GM12878 (cell line): Measurements from ENCODE around the gene MACF1. TPM values are rescaled to one million over a fixed set of nuclear protein-coding genes. Genes with fewer than 3 reads are reported as not detected.
"Not testable (repeated sequence)": the region's sequence is repeated elsewhere in the genome, so short reads cannot be mapped to it uniquely, and the experiment has no call there.

Source experiments
- ATAC-seq: fragments of 200-7000 bp; cut with Tn5 transposase; 3 replicates; pipeline ENCODE4 v1.9.1; 2020; ENCODE audit warnings: mild to moderate bottlenecking, moderate library complexity
- BruUV-seq: library from RNA; stranded (reverse); fragments of 400-500 nt; replicated peaks from 2 replicates; lab custom pipeline; 2021; lab: Mats Ljungman, UMichigan
- CTCF ChIA-PET: fragments of 300-600 bp; sonication (Branson Sonifier 250); formaldehyde crosslinking; extraction: SDS; loops from one replicate; lab custom pipeline; 2021; ENCODE audit warnings: inconsistent platforms; lab: Yijun Ruan, JAX
- POLR2A ChIA-PET: fragments of 350-600 bp; formaldehyde crosslinking; extraction: SDS; loops from one replicate; lab custom pipeline; 2021; ENCODE audit warnings: inconsistent platforms; lab: Charles Lee
- RAD21 ChIA-PET: fragments of 300-600 bp; sonication (Branson Sonifier 250); formaldehyde crosslinking; loops from one replicate; lab custom pipeline; 2023; ENCODE audit warnings: antibody characterized with exemption; ENCODE audit not compliant: unreplicated experiment; lab: Charles Lee
- SMC1A ChIA-PET: fragments of 300-600 bp; sonication (Branson Sonifier 250); formaldehyde crosslinking; loops from one replicate; lab custom pipeline; 2023; ENCODE audit not compliant: unreplicated experiment, uncharacterized antibody; lab: Charles Lee
- DNase-seq: peaks from one replicate; pipeline ENCODE4 v3.0.0-alpha.2; 2011; ENCODE audit warnings: low read depth, low spot score
- FAIRE-seq: peaks from 3 replicates; lab custom pipeline; 2011; peaks lifted over from hg19 to GRCh38; lab: Jason Lieb, UNC
- H2AFZ ChIP-seq: 2 replicates; pipeline ENCODE4 v1.6.0; 2011; ENCODE audit warnings: low read depth, low read length, control low read depth; ENCODE audit not compliant: control insufficient read depth
- H3K27ac ChIP-seq: 2 replicates; pipeline ENCODE4 v1.5.1; 2011; ENCODE audit warnings: control low read depth; ENCODE audit not compliant: control insufficient read depth, insufficient read depth
- H3K27me3 ChIP-seq, 2 experiments: replicated peaks in 1 of 2; 2 replicates each; pipeline versions ENCODE4 v1.6.0 to v1.6.1; 2011; ENCODE audit warnings: low read length in 1 of 2; ENCODE audit not compliant: control insufficient read depth in 2 of 2, insufficient read depth in 2 of 2
- H3K36me3 ChIP-seq, 2 experiments: 2 replicates each; pipeline ENCODE4 v1.5.1; 2011; ENCODE audit warnings: low read length in 1 of 2; ENCODE audit not compliant: control insufficient read depth in 2 of 2, insufficient read depth in 2 of 2
- H3K4me1 ChIP-seq: 2 replicates; pipeline ENCODE4 v1.6.1; 2011; ENCODE audit warnings: mild to moderate bottlenecking, low read length, moderate library complexity, mixed read lengths; ENCODE audit not compliant: control insufficient read depth, insufficient read depth
- H3K4me2 ChIP-seq: 2 replicates; pipeline ENCODE4 v1.6.0; 2011; ENCODE audit warnings: control low read depth; ENCODE audit not compliant: control insufficient read depth, insufficient read depth
- H3K4me3 ChIP-seq: fragments of 200-600 bp; sonication (generic); 2 replicates; pipeline ENCODE4 v1.5.1; 2016
- H3K79me2 ChIP-seq: 2 replicates; pipeline ENCODE4 v1.6.0; 2011; ENCODE audit warnings: low read length; ENCODE audit not compliant: control insufficient read depth, insufficient read depth
- H3K9ac ChIP-seq: 2 replicates; pipeline ENCODE4 v1.8.0; 2011; ENCODE audit warnings: low read length, control low read depth, mixed read lengths; ENCODE audit not compliant: control insufficient read depth, insufficient read depth
- H3K9me3 ChIP-seq: replicated peaks from 3 replicates; pipeline ENCODE4 v1.5.1; 2011; ENCODE audit warnings: mild to moderate bottlenecking, low read length; ENCODE audit not compliant: control insufficient read depth, insufficient read depth
- H4K20me1 ChIP-seq: 2 replicates; pipeline ENCODE4 v1.6.0; 2011; ENCODE audit not compliant: control insufficient read depth, insufficient read depth
- BHLHE40 ChIP-seq, 2 experiments: fragments of 450-650 bp in 1 of 2; IDR thresholded peaks; 2 replicates each; pipeline ENCODE4 v1.6.1; 2011 to 2017; ENCODE audit warnings: low read depth in 2 of 2, borderline replicate concordance in 1 of 2, improper control_type of control experiment in 1 of 2, low read length in 1 of 2, mild to moderate bottlenecking in 1 of 2
- HDAC6 ChIP-seq: fragments of 200-600 bp; sonication (generic); IDR thresholded peaks from one replicate; pipeline ENCODE4 v1.8.0; 2017; ENCODE audit warnings: antibody characterized with exemption; ENCODE audit not compliant: unreplicated experiment
- IKZF1 ChIP-seq: fragments of 450-650 bp; conservative IDR thresholded peaks from 2 replicates; pipeline ENCODE4 v1.6.1; 2017; ENCODE audit warnings: antibody characterized with exemption, mild to moderate bottlenecking
- IKZF2 ChIP-seq, 2 experiments: fragments of 450-650 bp; IDR thresholded peaks; 2 replicates each; pipeline ENCODE4 v1.6.1; 2017; ENCODE audit warnings: mild to moderate bottlenecking in 2 of 2, moderate library complexity in 2 of 2
- WGBS: methylation state at CpG from one replicate; pipeline ENCODE4 v1.1.6; 2016; ENCODE audit warnings: low lambda C conversion rate; ENCODE audit not compliant: insufficient replicate concordance, insufficient coverage; ENCODE audit errors: missing lambda C conversion rate; 5-methylcytosine and 5-hydroxymethylcytosine counted together
- in situ Hi-C: fragments of 300-500 bp; cut with MboI; formaldehyde crosslinking; loops from 9 replicates; pipeline ENCODE4 v1.14.3; 2018; ENCODE audit warnings: mixed read lengths
- intact Hi-C: fragments of 100-400 bp; cut with micrococcal nuclease; formaldehyde crosslinking; loops from one replicate; pipeline ENCODE4 v1.14.2; 2022; ENCODE audit not compliant: unreplicated experiment
- polyA plus RNA-seq, 11 experiments: library from polyadenylated mRNA; depleted of rRNA in 4 of 11; unstranded in 6 of 11; stranded (reverse) in 5 of 11; fragments of >200 nt; fragmentation: Nextera tagmentation in 4 of 11; fragmentation: Illumina TruSeq in 1 of 11; extraction: Ambion mirVana in 4 of 11; extraction: Trizol in 1 of 11; gene quantifications; 1 replicate in 1 of 11; 2 replicates in 10 of 11; pipeline versions ENCODE4 v1.2.1 to v1.2.3, GENCODE V29; 2011 to 2016; ENCODE audit warnings: inconsistent platforms in 2 of 11, missing spikeins in 2 of 11, low read depth in 1 of 11
- total RNA-seq, 4 experiments: library from RNA; depleted of rRNA in 3 of 4; stranded (reverse); fragments of >200 nt in 3 of 4; fragmentation: Illumina TruSeq in 1 of 4; extraction: Trizol in 1 of 4; gene quantifications; 2 replicates each; pipeline versions ENCODE4 v1.2.1 to v1.2.3, GENCODE V29; 2013 to 2021

Gene MACF1
- total and polyA plus RNA-seq, 10 of the 15 experiments (the other 5 are each of a cell fraction or from before 2014, with no cell fraction given): 15.5 to 201 (median 76.9) TPM

DNA sequence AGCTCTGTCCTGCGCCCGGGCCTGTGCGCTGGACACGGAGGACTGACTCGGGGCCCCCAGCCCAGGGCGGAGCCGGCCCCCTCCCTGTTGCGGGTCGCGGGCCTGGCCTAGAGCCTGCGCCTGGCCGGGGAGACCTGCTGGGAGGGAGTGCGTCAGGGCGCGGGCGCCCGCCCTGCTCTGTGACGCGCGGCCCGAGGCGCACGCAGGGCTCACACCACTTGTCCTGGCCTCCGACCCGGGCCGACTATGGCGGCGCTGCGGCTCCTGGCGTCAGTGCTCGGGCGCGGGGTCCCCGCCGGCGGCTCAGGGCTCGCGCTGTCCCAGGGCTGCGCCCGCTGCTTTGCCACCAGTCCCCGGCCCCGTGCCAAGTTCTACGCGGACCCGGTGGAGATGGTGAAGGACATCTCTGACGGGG lies 310.2 kb downstream of the MACF1 start:
- FAIRE-seq, H2AFZ ChIP-seq, in situ Hi-C loops, H3K4me3 ChIP-seq, DNase-seq, H3K27ac ChIP-seq, H3K79me2 ChIP-seq, H3K9ac ChIP-seq, H3K27me3 ChIP-seq, POLR2A ChIA-PET, H3K4me1 ChIP-seq, BruUV-seq, CTCF ChIA-PET, RAD21 ChIA-PET, intact Hi-C loops, SMC1A ChIA-PET, H3K4me2 ChIP-seq, H3K36me3 ChIP-seq, H3K9me3 ChIP-seq, H4K20me1 ChIP-seq: not testable (repeated sequence)
- ATAC-seq: peak; percentile 61
- 12% methylated on average over 27 of the region's 46 CpGs for WGBS
- peak; percentile 90 for TF ChIP-seq HDAC6

DNA sequence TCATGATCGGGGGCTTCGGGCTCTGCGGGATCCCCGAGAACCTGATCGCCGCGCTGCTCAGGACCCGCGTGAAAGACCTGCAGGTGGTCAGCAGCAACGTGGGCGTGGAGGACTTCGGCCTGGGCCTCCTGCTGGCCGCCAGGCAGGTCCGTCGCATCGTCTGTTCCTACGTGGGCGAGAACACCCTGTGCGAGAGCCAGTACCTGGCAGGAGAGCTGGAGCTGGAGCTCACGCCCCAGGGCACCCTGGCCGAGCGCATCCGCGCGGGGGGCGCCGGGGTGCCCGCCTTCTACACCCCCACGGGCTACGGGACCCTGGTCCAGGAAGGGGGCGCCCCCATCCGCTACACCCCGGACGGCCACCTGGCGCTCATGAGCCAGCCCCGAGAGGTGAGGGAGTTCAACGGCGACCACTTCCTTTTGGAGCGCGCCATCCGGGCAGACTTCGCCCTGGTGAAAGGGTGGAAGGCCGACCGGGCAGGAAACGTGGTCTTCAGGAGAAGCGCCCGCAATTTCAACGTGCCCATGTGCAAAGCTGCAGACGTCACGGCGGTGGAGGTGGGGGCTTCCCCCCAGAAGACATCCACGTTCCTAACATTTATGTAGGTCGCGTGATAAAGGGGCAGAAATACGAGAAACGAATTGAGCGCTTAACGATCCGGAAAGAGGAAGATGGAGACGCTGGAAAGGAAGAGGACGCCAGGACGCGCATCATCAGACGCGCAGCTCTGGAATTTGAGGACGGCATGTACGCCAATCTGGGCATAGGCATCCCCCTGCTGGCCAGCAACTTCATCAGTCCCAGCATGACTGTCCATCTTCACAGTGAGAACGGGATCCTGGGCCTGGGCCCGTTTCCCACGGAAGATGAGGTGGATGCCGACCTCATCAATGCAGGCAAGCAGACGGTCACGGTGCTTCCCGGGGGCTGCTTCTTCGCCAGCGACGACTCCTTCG lies 310.9 kb downstream of the MACF1 start:
- H3K36me3 ChIP-seq, H4K20me1 ChIP-seq, H3K9me3 ChIP-seq, CTCF ChIA-PET, DNase-seq, H3K79me2 ChIP-seq, RAD21 ChIA-PET, H3K9ac ChIP-seq, SMC1A ChIA-PET, H3K27me3 ChIP-seq, POLR2A ChIA-PET, in situ Hi-C loops, intact Hi-C loops, H3K4me3 ChIP-seq, H3K4me1 ChIP-seq, H3K27ac ChIP-seq, BruUV-seq: not testable (repeated sequence)
- H2AFZ ChIP-seq: peak overlapping the region; percentile 51
- 3% methylated on average over 21 of the region's 78 CpGs for WGBS
- FAIRE-seq (peak; percentile 69), ATAC-seq (peak; percentile 68)
- TF ChIP-seq BHLHE40 (IDR thresholded peaks at IDR 0.05; ENCODE audit: borderline replicate concordance in 1 of 2, low read depth in 2 of 2, low read length in 1 of 2) (peak in 1 of 2 experiments; percentile 74; a peak in 2 of 4 replicates), IKZF2 (IDR thresholded peaks at IDR 0.05) (peak; percentile 27 to 31; a peak in 2 of 4 replicates), IKZF1 (peak; percentile 44; the same call in 1 of the 2 replicates)
- 0 out of 2 replicates have a peak overlapping the region, but pooled peaks have one; percentile 25 for H3K4me2 ChIP-seq

DNA sequence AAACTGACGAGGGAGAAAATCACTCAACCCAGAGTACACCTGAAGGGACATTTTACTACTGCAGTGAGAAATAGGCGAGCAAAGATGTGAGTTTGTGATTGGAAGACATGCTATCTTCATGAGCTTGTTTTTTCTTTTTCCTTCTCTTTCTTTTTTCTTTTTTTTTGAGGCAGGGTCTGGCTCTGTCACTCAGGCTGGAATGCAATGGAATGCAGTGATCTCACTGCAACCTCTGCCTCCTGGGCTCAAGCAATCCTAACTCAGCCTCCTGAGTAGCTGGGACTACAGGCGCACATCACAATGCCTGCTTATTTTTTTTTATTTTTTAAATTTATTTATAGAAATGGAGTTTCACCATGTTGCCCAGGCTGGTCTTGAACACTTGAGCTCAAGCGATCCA lies 312.3 kb downstream of the MACF1 start:
- H4K20me1 ChIP-seq, H3K4me1 ChIP-seq, H3K36me3 ChIP-seq, FAIRE-seq, H3K79me2 ChIP-seq, DNase-seq, H3K4me2 ChIP-seq, H2AFZ ChIP-seq, H3K4me3 ChIP-seq, SMC1A ChIA-PET, H3K27me3 ChIP-seq, RAD21 ChIA-PET, BruUV-seq, H3K9me3 ChIP-seq, H3K27ac ChIP-seq, ATAC-seq, intact Hi-C loops, POLR2A ChIA-PET, in situ Hi-C loops, H3K9ac ChIP-seq: not testable (repeated sequence)
- CTCF ChIA-PET: interaction anchor here (0.9 kb wide), 1 partner anchor 22 kb away, joined by 4 read pairs; no protein-coding TSS in a partner anchor
- 98% methylated on average over 4 of the region's 4 CpGs for WGBS
